HepG2 (cell line): ENCODE measurements around the gene ZNF433. TPM values are rescaled to one million over a fixed set of nuclear protein-coding genes. Genes with fewer than 3 reads are reported as not detected.
A peak's percentile ranks its signal among the peaks of the same experiment; 100 is the strongest.

Experiments
- ATAC-seq: fragments of 200-7000 bp; cut with Tn5 transposase; 3 replicates; pipeline ENCODE4 v1.9.1; 2020; ENCODE audit warnings: mild to moderate bottlenecking, moderate library complexity
- BruUV-seq: library from RNA; stranded (reverse); fragments of 400-500 nt; replicated peaks from 2 replicates; lab custom pipeline; 2021; lab: Mats Ljungman, UMichigan
- CTCF ChIA-PET: fragments of 300-600 bp; formaldehyde crosslinking; extraction: SDS; loops from one replicate; lab custom pipeline; 2021; ENCODE audit warnings: low total read pairs, inconsistent platforms, low intra/inter-chr PET ratio; lab: Yijun Ruan, JAX
- POLR2A ChIA-PET: fragments of 350-600 bp; sonication (Branson Sonifier 250); formaldehyde crosslinking; loops from one replicate; lab custom pipeline; 2020; ENCODE audit warnings: antibody characterized with exemption, inconsistent platforms; lab: Yijun Ruan, JAX
- DNase-seq: peaks from one replicate; pipeline ENCODE4 v3.0.0-alpha.2; 2015; ENCODE audit warnings: low spot score
- FAIRE-seq: peaks from 3 replicates; lab custom pipeline; 2011; peaks lifted over from hg19 to GRCh38; lab: Jason Lieb, UNC
- H2AFZ ChIP-seq: one replicate; pipeline ENCODE4 v1.6.1; 2011; ENCODE audit warnings: low read length, inconsistent platforms
- H3K27ac ChIP-seq: fragments of 300-600 bp; 3 replicates; pipeline ENCODE4 v1.8.0; 2011; ENCODE audit warnings: mixed run types, mild to moderate bottlenecking, mixed read lengths, low read length, inconsistent platforms; ENCODE audit not compliant: insufficient read depth; ENCODE audit errors: extremely low read length
- H3K27me3 ChIP-seq, 2 experiments: fragments of 200-600 bp in 1 of 2; 2 replicates in 1 of 2; 3 replicates in 1 of 2; pipeline versions ENCODE4 v1.6.0 to v1.8.0; 2011; ENCODE audit warnings: low read length in 2 of 2, mild to moderate bottlenecking in 2 of 2, moderate library complexity in 2 of 2, inconsistent platforms in 1 of 2; ENCODE audit not compliant: insufficient read depth in 2 of 2, control insufficient read depth in 1 of 2
- H3K36me3 ChIP-seq, 2 experiments: fragments of 200-600 bp in 1 of 2; replicated peaks in 1 of 2; 2 replicates in 1 of 2; 3 replicates in 1 of 2; pipeline versions ENCODE4 v1.5.1 to v1.8.0; 2011; ENCODE audit warnings: low read length in 2 of 2, inconsistent platforms in 1 of 2; ENCODE audit not compliant: insufficient read depth in 2 of 2, control insufficient read depth in 1 of 2
- H3K4me1 ChIP-seq: 2 replicates; pipeline ENCODE4 v1.5.1; 2012; ENCODE audit warnings: low read length, inconsistent platforms; ENCODE audit not compliant: insufficient read depth
- H3K4me2 ChIP-seq: 2 replicates; pipeline ENCODE4 v1.6.0; 2011; ENCODE audit warnings: low read depth, low read length, inconsistent platforms
- H3K4me3 ChIP-seq, 3 experiments: fragments of 200-600 bp in 1 of 3; sonication (generic), shearing (Covaris generic) in 1 of 3; replicated peaks in 1 of 3; 2 replicates each; pipeline ENCODE4 v1.5.1; 2011 to 2016; ENCODE audit warnings: low read length in 3 of 3, inconsistent platforms in 2 of 3, low read depth in 2 of 3, mild to moderate bottlenecking in 2 of 3, control low read depth in 1 of 3, mixed read lengths in 1 of 3; ENCODE audit not compliant: insufficient read depth in 1 of 3
- H3K79me2 ChIP-seq: one replicate; pipeline ENCODE4 v1.6.1; 2011; ENCODE audit warnings: low read length, inconsistent platforms; ENCODE audit not compliant: insufficient read depth
- H3K9ac ChIP-seq: 2 replicates; pipeline ENCODE4 v1.6.0; 2011; ENCODE audit warnings: mild to moderate bottlenecking, low read depth, low read length, inconsistent platforms; ENCODE audit not compliant: insufficient read depth
- H3K9me3 ChIP-seq: 2 replicates; pipeline ENCODE4 v1.5.1; 2012; ENCODE audit warnings: mild to moderate bottlenecking, low read length
- H4K20me1 ChIP-seq: 2 replicates; pipeline ENCODE4 v1.6.0; 2011; ENCODE audit warnings: inconsistent platforms, mild to moderate bottlenecking, low read length, moderate library complexity; ENCODE audit not compliant: insufficient read depth
- BCL3 ChIP-seq: sonication (generic); formaldehyde crosslinking; IDR thresholded peaks from 2 replicates; pipeline ENCODE4 v1.5.1; 2020; ENCODE audit warnings: mild to moderate bottlenecking, missing genetic modification reagents, moderate library complexity
- MATR3 ChIP-seq: sonication (generic); formaldehyde crosslinking; IDR thresholded peaks from 2 replicates; pipeline ENCODE4 v1.4.0; 2020; ENCODE audit warnings: missing genetic modification reagents
- PLRG1 ChIP-seq: fragments of 450-650 bp; conservative IDR thresholded peaks from 2 replicates; pipeline ENCODE4 v1.6.1; 2016
- PPARG ChIP-seq: conservative IDR thresholded peaks from 2 replicates; pipeline ENCODE4 v1.6.1; 2016; ENCODE audit warnings: missing biosample characterization, missing genetic modification reagents
- SMC3 ChIP-seq: IDR thresholded peaks from 2 replicates; pipeline ENCODE4 v1.6.1; 2011; ENCODE audit warnings: low read length, improper control_type of control experiment
- TCF12 ChIP-seq, 2 experiments: fragments of 450-650 bp in 1 of 2; sonication (generic) in 1 of 2; formaldehyde crosslinking in 1 of 2; IDR thresholded peaks; 2 replicates each; pipeline versions ENCODE4 v1.6.1 to v1.8.0; 2017 to 2022; ENCODE audit warnings: antibody characterized with exemption in 1 of 2, mild to moderate bottlenecking in 1 of 2, missing genetic modification reagents in 1 of 2, moderate library complexity in 1 of 2
- TERF1 ChIP-seq: sonication (generic); formaldehyde crosslinking; IDR thresholded peaks from 2 replicates; pipeline ENCODE4 v1.8.0; 2022; ENCODE audit warnings: mild to moderate bottlenecking, missing genetic modification reagents, moderate library complexity
- ZBTB26 ChIP-seq: IDR thresholded peaks from 2 replicates; pipeline ENCODE4 v1.6.1; 2016; ENCODE audit warnings: missing compliant biosample characterization, missing genetic modification reagents, borderline replicate concordance
- ZNF317 ChIP-seq: sonication (generic); formaldehyde crosslinking; IDR thresholded peaks from 2 replicates; pipeline ENCODE4 v1.5.0; 2020; ENCODE audit warnings: mild to moderate bottlenecking, missing genetic modification reagents
- WGBS: methylation state at CpG from one replicate; pipeline ENCODE4 v1.1.6; 2017; ENCODE audit warnings: low lambda C conversion rate; 5-methylcytosine and 5-hydroxymethylcytosine counted together
- in situ Hi-C: cut with HindIII; loops from 2 replicates; pipeline ENCODE4 v1.10.0; 2017; ENCODE audit warnings: low pct_unique_long_range_greater_than_20kb; ENCODE audit not compliant: extremely low pct_ligation_motif_present
- intact Hi-C: fragments of 100-400 bp; cut with micrococcal nuclease; formaldehyde crosslinking; loops from one replicate; pipeline ENCODE4 v1.10.0; 2022; ENCODE audit not compliant: unreplicated experiment
- polyA plus RNA-seq, 8 experiments: library from polyadenylated mRNA; depleted of rRNA in 3 of 8; stranded (reverse) in 7 of 8; unstranded in 1 of 8; fragments of >200 nt; fragmentation: Illumina TruSeq in 4 of 8; extraction: Trizol in 4 of 8; gene quantifications; 2 replicates each; pipeline versions ENCODE4 v1.2.1 to v1.2.3, GENCODE V29; 2011 to 2016; ENCODE audit warnings: low read depth in 4 of 8, missing spikeins in 1 of 8, mixed read lengths in 1 of 8; ENCODE audit not compliant: insufficient read depth in 1 of 8
- total RNA-seq, 5 experiments: library from RNA; depleted of rRNA; stranded (reverse); fragments of >200 nt; fragmentation: Illumina TruSeq; extraction: Trizol; gene quantifications; 2 replicates each; pipeline ENCODE4 v1.2.3, GENCODE V29; 2016; ENCODE audit warnings: low read depth in 1 of 5

The ZNF433 gene
- total and polyA plus RNA-seq, 2 of the 13 experiments (the other 11 are each of a cell fraction or from before 2014, with no cell fraction given) = 1.8 to 4.9 TPM

GRCh38 chr19:12015015-12015752 is 20.3 kb downstream of the ZNF433 start (continued):
- TF ChIP-seq TERF1 (CRISPR knock-in tag) (no peak), SMC3 (no peak)
- TF ChIP-seq, all 625 proteins: peak for 0

- Histone ChIP-seq H3K9ac (no peak overlapping the region; the same call in 1 of the 2 replicates), H3K4me2 (peak overlapping the region; percentile 43), H3K27ac (no peak overlapping the region), H3K79me2 (no peaks in the 10 kb centered on the region), H3K36me3 (no peaks in the 10 kb centered on the region), H3K4me1 (peaks cover 19% of the 10 kb centered on the region), H3K4me3 (peak overlapping the region in 1 of 3 experiments; percentile 6; a peak in 1 of 6 replicates), H4K20me1 (no peaks in the 10 kb centered on the region), H3K27me3 (no peaks in the 10 kb centered on the region), H2AFZ (no peak overlapping the region), H3K9me3 (no peaks in the 10 kb centered on the region)
- FAIRE-seq = no peak
- no TSS peak for BruUV-seq
- no peak for DNase-seq
- WGBS = 22% methylated on average over 6 of the region's 9 CpGs
- ATAC-seq = peak; percentile 31; the same call in 1 of the 3 replicates
- CTCF ChIA-PET = no interaction called here
- POLR2A ChIA-PET = no interaction called here
- in situ Hi-C loops = no loop called here
- intact Hi-C loops = no loop called here
- TF ChIP-seq ZBTB26 (CRISPR knock-in tag) (no peak), TCF12 (IDR thresholded peaks at IDR 0.05) (no peak), TCF12 (CRISPR knock-in tag; IDR thresholded peaks at IDR 0.05) (no peak), BCL3 (CRISPR knock-in tag) (no peak), ZNF317 (CRISPR knock-in tag) (no peak), PLRG1 (no peak), MATR3 (CRISPR knock-in tag) (no peak), PPARG (CRISPR knock-in tag) (no peak)
Measured at GRCh38 chr19:12000152-12000981, 35.1 kb downstream of the ZNF433 start.
